Colonic mucosa (tissue), 4 donors: ENCODE data around the gene MRPS18A. TPM values are rescaled to one million over a fixed set of nuclear protein-coding genes. Genes with fewer than 3 reads are reported as not detected.

Experiments used
- DNase-seq: peaks from one replicate; pipeline ENCODE4 v3.0.0-alpha.2; 2020
- H3K27ac ChIP-seq: fragments of 200-600 bp; one replicate; pipeline ENCODE4 v1.8.0; 2021
- H3K27me3 ChIP-seq: fragments of 200-600 bp; one replicate; pipeline ENCODE4 v1.8.0; 2021
- H3K36me3 ChIP-seq: fragments of 200-600 bp; one replicate; pipeline ENCODE4 v1.8.0; 2021
- H3K4me1 ChIP-seq: fragments of 200-600 bp; one replicate; pipeline ENCODE4 v1.8.0; 2021; ENCODE audit warnings: mild to moderate bottlenecking
- H3K4me3 ChIP-seq: fragments of 200-600 bp; one replicate; pipeline ENCODE4 v1.8.0; 2021
- H3K9ac ChIP-seq, 2 donors: one replicate each; pipeline ENCODE4 v1.7.0; 2013; ENCODE audit warnings: control low read depth in 2 of 2, low read depth in 2 of 2, low read length in 2 of 2
- H3K9me3 ChIP-seq: fragments of 200-600 bp; one replicate; pipeline ENCODE4 v1.8.0; 2021
- intact Hi-C: fragments of 100-400 bp; cut with DNase I; formaldehyde crosslinking; loops from one replicate; pipeline ENCODE4 v1.14.1; 2022
- total RNA-seq, 2 donors: library from RNA; stranded (reverse); fragmentation: NEBNext Ultra II Directional in 1 of 2; extraction: Animal tissue kit (Norgen Biotek cat#: 25700) in 1 of 2; gene quantifications; one replicate each; pipeline ENCODE4 v1.2.1, GENCODE V29; 2021
- TF ChIP-seq, protein P1 (sequence below): fragments of 200-600 bp; IDR thresholded peaks from one replicate; pipeline ENCODE4 v1.8.0; 2022; ENCODE audit warnings: antibody characterized with exemption, mild to moderate bottlenecking
- donor health status: healthy.
- donor health status: DM: no; HTN: no; CAD: no.
- donor health status: DM: no; HTN: no; CAD: no.

The MRPS18A gene
- total RNA-seq, 2 donors from 2014 or later = 83.6 to 120 TPM

DNA sequence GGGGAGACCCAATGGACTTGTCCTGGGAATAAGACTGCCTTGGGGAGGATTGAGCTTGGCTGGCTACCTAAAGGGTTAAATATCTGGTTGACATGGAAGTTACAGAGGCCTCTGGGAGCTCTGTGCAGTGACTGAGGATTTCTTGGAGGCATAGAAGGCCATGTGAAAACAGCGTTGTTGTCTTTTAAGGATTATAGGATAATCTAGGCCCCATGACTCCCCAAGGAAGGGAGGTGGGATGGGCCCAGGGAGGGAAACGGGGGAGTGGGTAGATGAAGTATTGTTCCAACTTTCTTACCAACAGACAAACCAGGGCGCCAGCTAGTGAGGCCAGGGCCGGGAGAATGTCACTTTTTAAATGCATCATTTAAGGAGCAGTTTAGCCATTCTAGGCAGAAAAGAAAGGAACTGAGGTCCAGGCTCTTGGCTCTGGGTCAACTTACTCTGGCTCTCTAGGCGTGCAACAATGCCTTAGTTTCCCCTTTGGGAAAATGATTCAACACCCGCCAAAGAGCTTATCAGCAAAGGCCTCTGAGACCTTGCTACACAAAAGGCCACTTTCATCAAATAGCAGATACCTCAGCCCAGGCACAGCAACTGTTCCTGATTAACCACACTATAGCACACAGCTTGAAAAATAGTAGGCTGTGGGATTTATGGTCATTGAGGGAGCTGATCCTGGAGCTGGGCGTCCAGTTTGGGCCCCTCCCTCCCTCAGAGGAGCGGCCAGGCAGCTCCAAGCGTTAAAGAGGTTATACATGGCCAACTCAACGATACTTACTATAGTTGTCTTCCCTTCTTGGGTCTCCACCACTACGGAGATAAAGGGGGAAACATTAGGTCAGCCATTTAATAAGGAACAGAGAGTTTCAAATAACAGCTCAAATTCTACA lies 7.0 kb downstream of the MRPS18A start:
- no peaks in the 10 kb centered on the region for H3K27me3 ChIP-seq
- H3K4me1 ChIP-seq = peaks cover 30% of the 10 kb centered on the region
- H3K4me3 ChIP-seq = no peak overlapping the region
- DNase-seq = no peak
- H3K9me3 ChIP-seq = no peaks in the 10 kb centered on the region
- TF ChIP-seq, protein P1, sequence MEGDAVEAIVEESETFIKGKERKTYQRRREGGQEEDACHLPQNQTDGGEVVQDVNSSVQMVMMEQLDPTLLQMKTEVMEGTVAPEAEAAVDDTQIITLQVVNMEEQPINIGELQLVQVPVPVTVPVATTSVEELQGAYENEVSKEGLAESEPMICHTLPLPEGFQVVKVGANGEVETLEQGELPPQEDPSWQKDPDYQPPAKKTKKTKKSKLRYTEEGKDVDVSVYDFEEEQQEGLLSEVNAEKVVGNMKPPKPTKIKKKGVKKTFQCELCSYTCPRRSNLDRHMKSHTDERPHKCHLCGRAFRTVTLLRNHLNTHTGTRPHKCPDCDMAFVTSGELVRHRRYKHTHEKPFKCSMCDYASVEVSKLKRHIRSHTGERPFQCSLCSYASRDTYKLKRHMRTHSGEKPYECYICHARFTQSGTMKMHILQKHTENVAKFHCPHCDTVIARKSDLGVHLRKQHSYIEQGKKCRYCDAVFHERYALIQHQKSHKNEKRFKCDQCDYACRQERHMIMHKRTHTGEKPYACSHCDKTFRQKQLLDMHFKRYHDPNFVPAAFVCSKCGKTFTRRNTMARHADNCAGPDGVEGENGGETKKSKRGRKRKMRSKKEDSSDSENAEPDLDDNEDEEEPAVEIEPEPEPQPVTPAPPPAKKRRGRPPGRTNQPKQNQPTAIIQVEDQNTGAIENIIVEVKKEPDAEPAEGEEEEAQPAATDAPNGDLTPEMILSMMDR = no peak
- intact Hi-C loops = no loop called here
- H3K36me3 ChIP-seq = peaks cover 9% of the 10 kb centered on the region
- peak overlapping the region in 1 of 2 donors; percentile 31 for H3K9ac ChIP-seq
- H3K27ac ChIP-seq = peak overlapping the region; percentile 61

DNA sequence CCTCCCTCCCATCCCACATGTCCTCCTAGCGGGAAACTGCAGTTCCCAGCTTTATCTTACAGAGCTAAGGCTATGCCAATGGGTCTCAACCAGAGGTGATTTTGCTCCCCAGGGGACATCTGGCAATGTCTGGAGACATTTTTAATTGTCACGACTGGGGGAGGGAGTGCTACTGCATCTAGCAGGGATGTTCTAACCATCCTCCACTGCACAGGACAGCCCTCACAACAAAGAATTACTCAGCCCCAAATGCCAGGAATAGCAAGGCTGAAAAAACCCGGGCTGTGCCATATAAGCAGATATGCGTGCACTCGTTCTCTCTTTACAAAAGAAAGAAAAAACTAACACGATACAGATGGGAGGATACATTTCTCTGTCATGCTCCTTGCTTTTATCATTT lies 8.5 kb downstream of the MRPS18A start:
- DNase-seq = no peak
- H3K9ac ChIP-seq = no peak overlapping the region
- H3K9me3 ChIP-seq = no peaks in the 10 kb centered on the region
- intact Hi-C loops = no loop called here
- H3K4me1 ChIP-seq = peaks cover 21% of the 10 kb centered on the region
- H3K27ac ChIP-seq = no peak overlapping the region
- H3K4me3 ChIP-seq = no peak overlapping the region
- H3K27me3 ChIP-seq = no peaks in the 10 kb centered on the region
- peaks cover 17% of the 10 kb centered on the region for H3K36me3 ChIP-seq
- TF ChIP-seq, protein P1 = no peak

DNA sequence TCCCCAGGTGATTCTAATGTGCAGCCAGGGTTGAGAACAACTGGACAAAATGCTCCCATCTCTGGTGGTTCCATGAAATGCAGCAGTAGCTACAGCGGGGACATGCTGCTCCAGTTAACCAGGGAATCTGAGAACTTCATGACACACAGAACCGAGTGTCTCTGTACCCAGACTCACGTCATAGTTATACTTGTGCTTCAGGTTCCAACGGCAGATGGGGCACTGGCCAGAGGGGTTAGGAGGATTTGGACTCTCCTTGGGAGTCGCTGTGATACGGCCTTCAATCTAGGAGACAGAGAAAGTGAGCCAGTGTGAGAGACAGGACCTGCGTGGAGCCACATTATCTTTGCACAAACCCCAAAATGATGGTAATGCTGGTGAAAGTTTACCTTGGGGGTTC lies 9.2 kb downstream of the MRPS18A start:
- Histone ChIP-seq H3K27ac (no peak overlapping the region), H3K9me3 (no peaks in the 10 kb centered on the region), H3K27me3 (no peaks in the 10 kb centered on the region), H3K4me3 (no peak overlapping the region), H3K9ac (peak overlapping the region in 1 of 2 donors; percentile 5), H3K36me3 (peaks cover 17% of the 10 kb centered on the region), H3K4me1 (peaks cover 14% of the 10 kb centered on the region)
- DNase-seq = no peak
- intact Hi-C loops = no loop called here
- TF ChIP-seq, protein P1 = no peak

DNA sequence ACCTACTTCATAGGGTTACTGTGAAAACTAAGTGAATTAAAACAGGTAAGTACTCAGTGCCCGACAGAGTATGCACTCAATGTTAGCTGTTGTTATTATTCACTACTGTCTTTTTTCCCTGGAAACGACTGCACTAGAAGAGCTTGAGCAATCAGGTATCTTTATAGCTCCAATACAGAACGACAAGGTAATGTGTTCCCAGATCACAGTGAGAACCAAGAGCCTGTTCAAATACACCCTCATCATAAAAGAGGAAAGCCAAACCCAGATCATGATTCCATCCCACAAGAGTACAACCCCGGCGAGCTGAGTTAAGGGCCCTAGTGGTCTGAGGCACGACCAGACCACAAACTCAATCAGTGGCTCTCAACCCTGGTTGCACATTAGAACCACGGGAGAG lies 9.8 kb downstream of the MRPS18A start:
- intact Hi-C loops = no loop called here
- peaks cover 13% of the 10 kb centered on the region for H3K4me1 ChIP-seq
- H3K36me3 ChIP-seq = peaks cover 17% of the 10 kb centered on the region
- TF ChIP-seq, protein P1 = no peak
- DNase-seq = no peak
- no peak overlapping the region for H3K27ac ChIP-seq
- H3K27me3 ChIP-seq = no peaks in the 10 kb centered on the region
- H3K9ac ChIP-seq = peak overlapping the region in 1 of 2 donors; percentile 66
- no peak overlapping the region for H3K4me3 ChIP-seq
- H3K9me3 ChIP-seq = no peaks in the 10 kb centered on the region

DNA sequence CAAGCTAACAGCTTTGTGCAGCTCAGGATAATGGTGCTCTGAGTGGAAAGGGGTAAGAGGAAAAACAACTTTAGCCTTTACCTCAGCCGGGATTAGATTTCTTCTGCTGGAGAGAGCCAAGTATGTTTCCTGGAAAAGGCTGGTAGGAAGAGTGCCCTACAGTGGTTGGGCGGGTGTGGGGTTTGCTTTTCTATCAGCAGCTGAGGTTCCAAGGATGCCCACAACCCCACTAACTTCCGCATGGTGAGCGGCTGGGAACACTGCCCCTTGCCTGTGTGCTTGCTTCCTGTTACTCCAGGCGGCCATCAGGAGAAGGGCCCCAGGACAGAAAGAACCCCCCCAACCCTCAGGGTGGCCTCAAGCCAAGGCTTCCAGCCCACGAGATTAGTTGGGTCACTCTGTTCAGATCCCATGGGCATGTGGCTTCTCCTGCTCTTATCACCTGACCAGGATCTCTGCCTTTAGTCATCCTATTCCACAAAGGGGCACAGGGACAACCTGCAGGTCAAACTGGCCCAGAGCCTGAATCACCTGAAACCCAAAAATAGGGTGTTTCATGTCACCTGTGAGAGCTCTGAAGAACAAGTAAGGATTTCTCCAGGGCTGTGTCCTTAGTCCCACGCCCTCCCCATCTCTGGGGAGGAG lies 10.5 kb downstream of the MRPS18A start:
- H3K4me1 ChIP-seq = peaks cover 13% of the 10 kb centered on the region
- intact Hi-C loops = no loop called here
- peaks cover 17% of the 10 kb centered on the region for H3K36me3 ChIP-seq
- H3K9me3 ChIP-seq = no peaks in the 10 kb centered on the region
- peak overlapping the region in 1 of 2 donors; percentile 66 for H3K9ac ChIP-seq
- no peak overlapping the region for H3K27ac ChIP-seq
- no peaks in the 10 kb centered on the region for H3K27me3 ChIP-seq
- TF ChIP-seq, protein P1 = no peak
- no peak for DNase-seq
- no peak overlapping the region for H3K4me3 ChIP-seq
